ENCODE measurements around the gene KCTD7.
"Not testable (repeated sequence)": the region's sequence is repeated elsewhere in the genome, so short reads cannot be mapped to it uniquely, and the experiment has no call there.

KCTD7 gene

GRCh38 chr7:66628361-66629221 lies at the start of gene KCTD7:
Gene KCTD7 (plus strand): TSS chr7:66628881. CDS start chr7:66629065, 184 bp downstream.
- peak; percentile 91 to 94 (median 91) for DNase-seq (ENCODE audit: low read depth in 2 of 3, low spot score in 1 of 3)

DNA sequence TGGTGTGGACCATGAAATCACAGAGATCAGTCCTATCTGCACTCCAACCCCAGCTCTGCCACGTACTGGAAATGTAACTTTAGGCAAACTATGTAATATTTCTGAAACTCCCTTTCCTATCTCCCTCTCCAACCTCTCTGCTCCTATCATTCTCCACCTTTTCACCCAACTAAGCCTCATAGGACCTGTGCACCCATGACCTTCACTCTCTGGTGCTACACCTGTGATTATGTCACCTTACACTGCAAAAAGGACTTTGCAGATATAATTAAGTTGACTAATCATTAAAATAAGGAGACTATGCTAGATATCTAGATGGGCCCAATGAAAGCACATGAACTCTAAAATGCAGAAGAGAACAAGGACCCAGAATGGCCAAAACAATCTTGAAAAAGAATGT lies 48.3 kb upstream of the KCTD7 start:
- DNase-seq (ENCODE audit: low read depth in 2 of 3, low spot score in 1 of 3), result not testable (repeated sequence)

DNA sequence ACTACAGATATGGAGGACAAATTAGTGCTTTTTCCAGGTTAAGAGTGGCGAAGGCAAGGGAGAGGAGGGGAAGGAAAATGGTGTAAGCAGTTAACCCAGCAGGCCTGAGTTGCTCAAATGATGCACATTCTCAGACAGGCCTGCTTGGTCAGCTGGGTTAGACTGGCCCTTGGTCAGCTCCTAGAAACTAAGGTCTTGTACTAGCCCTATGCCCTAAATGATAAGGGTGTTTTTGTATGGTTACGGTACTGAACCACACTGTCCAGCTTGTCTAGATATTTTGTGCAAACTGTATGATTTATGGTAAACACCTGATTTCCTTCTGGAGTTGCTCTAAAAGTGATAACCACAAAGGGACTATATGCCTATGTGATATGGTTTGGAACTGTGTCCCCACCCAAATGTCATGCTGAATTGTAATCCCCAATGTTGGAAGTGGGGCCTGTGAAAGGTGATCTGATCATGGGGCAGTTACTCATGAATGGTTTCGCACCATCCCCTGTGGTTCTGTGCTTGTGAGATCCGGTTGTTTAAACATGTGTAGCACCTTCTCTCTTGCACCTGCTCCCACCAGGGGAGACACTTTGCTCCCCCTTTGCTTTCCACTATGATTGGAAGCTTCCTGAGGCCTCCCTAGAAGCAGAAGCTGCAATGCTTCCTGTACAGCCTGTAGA lies 45.7 kb upstream of the KCTD7 start:
- DNase-seq (ENCODE audit: low read depth in 2 of 3, low spot score in 1 of 3), result not testable (repeated sequence)

DNA sequence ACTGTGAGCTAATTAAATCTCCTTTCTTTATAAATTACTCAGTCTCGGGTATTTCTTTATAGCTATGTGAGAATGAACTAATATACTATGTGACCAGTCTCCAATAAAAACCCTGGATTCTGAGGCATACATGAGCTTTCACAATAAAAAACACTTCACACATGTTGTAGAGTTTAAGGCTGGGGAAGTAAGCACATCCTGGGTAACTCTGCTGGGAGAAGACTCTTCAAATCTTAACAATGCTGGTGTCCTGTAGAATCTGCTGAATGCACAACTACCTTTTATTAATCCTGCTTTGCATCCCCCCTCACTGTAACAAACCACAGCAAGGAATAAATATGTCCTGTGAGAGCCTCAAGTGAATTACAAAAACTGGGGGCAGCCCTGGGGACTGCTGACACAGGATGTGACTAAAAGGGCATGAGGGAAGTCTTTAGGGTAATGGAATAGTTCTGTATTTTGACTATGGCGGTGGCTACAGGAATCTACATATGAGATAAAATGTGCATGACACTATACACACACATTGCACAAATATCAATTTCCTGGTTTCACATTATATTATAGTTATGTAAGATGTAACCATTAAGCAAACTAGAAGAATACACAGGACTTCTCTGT lies 45.1 kb upstream of the KCTD7 start:
- DNase-seq (ENCODE audit: low read depth in 2 of 3, low spot score in 1 of 3), result no peak

DNA sequence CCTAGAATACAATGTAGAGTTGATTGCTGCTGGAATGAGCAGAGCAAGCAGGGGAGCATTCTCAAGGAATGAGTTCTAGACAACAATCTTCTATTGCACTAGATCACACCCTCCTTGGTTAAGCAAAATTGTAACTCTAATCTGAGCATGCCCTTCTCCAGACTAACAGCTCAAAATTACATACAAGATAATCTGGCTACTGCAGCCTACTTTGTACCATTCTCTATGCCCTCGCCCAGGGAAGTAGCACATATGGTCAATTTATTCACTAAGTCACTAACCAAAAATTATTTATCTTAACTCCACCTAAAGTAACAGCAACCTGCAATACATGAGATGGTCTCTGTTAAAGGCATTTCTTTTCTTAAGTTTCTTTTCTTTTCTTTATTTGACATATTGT lies 42.5 kb upstream of the KCTD7 start:
- no peak for DNase-seq (ENCODE audit: low read depth in 2 of 3, low spot score in 1 of 3)

DNA sequence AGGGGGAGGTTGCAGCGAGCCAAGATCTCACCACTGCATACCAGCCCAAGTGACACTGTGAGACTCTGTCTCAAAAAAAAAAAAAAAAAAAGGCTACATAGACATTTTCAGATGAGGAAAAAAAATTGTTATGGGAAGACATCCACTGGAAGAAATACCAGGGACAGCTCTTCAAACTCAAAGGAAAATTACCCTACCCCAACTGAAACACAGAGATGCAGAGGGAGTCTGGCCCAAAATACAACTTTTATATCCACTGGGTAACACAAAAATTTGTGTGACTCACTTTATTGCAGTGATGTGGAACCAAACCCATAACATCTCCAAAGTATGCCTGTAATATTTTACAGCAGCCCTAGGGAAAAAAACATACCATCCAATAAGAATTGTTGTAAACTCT lies 40.5 kb upstream of the KCTD7 start:
- DNase-seq (ENCODE audit: low read depth in 2 of 3, low spot score in 1 of 3), result not testable (repeated sequence)

DNA sequence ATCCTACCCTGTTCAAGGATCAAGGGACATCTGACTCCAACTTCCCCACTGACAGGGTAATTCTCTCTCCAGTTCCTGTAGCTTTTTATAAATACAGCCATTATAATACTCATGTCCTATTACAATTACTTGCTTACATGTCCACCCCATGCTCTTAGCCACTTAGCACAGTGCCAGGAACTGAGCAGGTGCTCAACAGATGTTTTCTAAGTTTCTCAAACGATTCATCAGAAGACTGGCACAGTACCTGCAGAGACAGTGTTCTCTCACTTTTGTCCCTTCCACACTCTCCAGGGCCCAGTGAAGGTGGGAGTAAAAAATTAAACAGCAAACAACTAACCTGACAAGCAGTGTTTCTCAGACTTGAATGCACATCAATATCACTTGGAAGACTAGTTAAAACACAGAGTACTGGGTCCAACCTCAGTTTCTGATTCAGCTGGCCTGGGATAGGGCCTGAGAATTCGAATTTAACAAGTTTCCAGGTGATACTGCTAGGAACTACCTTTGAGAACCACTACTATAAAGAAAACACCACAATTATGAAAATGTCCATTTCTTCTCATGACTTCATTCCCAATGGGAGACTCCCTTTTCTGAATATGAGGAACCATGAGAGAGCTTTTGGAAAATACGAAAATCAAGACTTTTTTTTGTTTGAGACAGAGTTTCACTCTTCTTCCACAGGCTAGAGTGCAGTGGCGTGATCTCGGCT lies 39.7 kb upstream of the KCTD7 start:
- DNase-seq (ENCODE audit: low read depth in 2 of 3, low spot score in 1 of 3), result not testable (repeated sequence)

- not testable (repeated sequence) for DNase-seq (ENCODE audit: low read depth in 2 of 3, low spot score in 1 of 3)
Measured at GRCh38 chr7:66590302-66591057, 38.2 kb upstream of the KCTD7 start.

DNA sequence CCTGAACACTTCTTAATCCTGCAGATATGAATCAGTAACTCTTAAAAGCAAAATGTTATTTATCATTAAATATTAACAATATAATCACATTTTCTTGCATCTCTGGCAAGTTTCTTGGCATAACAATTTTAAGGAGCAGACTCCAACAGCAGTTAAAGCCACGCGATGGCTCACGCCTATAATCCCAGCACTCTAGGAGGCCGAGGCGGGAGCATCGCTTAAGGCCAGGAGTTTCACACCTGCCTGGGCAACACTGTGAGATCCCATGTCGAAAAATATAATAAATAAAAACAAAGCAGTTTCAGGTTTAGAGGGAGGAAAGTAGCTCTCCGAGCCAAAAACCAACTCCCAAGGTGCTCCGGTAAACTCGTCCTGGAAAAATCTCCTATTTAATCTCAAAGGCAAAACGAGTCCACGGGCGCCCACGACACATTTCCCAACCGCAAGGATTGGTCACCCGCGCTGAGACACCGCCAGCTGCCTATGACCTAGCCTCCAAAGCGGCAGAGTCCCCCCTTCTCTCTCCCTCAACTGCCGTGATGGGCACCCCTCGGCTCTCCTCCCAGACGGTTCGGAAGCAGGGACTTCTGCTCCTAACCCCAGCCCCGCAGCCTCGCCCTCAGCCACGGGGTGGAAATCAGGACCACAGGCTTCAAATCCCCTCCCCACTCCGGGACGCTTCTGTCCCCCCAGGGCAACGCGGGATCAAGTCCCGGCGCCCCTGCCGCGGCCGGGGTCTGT lies 37.5 kb upstream of the KCTD7 start:
- DNase-seq (ENCODE audit: low read depth in 2 of 3, low spot score in 1 of 3), result peak in 1 of 3 donors; percentile 12

DNA sequence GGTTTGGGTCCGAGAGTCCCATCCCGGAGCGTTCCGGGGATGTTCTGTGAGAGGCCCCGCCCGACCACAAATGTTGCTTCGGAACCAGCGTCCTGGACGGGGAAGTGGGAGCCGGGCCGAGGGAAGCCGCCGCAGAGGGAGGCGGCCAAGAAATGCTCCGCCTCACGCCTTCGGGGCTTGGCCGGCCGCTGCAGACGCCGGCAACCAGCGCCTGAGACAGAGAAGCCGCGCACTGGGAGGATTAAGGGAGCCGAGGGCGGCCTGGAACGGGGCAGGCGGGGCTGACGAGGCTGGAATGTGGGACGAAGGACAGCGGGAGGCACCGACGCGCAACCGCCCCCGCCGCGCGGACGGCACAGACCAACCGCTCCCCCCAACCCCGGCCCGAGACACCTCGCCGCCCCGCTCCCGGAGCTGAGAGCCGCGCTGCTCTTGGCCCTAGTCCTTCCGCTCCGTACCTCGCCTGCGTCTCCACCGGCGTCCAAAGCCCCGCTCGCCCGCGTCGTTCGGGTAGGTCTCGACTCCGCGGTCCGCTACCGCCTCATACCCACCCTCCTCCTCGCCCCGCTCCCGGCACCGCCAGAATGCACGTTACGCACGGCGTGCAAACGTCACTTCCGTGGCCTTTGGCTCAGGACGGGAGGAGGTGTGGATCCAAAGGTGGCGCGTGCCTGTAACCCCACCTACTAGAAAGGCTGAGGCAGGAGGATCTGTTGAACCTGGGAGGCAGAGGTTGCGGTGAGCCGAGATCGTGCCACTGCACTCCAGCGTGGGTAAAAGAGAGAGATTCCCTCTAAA lies 36.7 kb upstream of the KCTD7 start:
- peak; percentile 83 to 89 (median 89) for DNase-seq (ENCODE audit: low read depth in 2 of 3, low spot score in 1 of 3)

DNA sequence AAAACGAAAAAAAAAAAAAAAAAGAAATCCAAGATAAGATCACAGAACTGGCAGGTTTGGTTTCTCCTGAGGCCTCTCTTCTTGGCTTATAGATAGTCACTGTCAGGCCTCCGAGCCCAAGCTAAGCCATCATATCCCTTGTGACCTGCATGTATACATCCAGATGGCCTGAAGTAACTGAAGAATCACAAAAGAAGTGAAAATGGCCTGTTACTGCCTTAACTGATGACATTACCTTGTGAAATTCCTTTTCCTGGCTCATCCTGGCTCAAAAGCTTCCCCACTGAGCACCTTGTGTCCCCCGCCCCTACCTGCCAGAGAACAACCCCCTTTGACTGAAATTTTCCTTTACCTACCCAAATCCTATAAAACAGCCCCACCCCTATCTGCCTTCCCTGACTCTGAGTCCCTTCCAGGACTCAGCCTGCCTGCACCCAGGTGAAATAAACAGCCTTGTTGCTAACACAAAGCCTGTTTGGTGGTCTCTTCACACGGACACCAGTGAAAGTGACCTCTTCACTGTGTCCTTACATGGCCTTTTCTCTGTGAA lies 36.0 kb upstream of the KCTD7 start:
- not testable (repeated sequence) for DNase-seq (ENCODE audit: low read depth in 2 of 3, low spot score in 1 of 3)

- not testable (repeated sequence) for DNase-seq (ENCODE audit: low read depth in 2 of 3, low spot score in 1 of 3)
Measured at GRCh38 chr7:66594082-66594481, 34.6 kb upstream of the KCTD7 start.

- DNase-seq (ENCODE audit: low read depth in 2 of 3, low spot score in 1 of 3), result no peak
Measured at GRCh38 chr7:66597461-66597860, 31.2 kb upstream of the KCTD7 start.

- DNase-seq (ENCODE audit: low read depth in 2 of 3, low spot score in 1 of 3), result no peak
Measured at GRCh38 chr7:66602159-66602558, 26.5 kb upstream of the KCTD7 start.

DNA sequence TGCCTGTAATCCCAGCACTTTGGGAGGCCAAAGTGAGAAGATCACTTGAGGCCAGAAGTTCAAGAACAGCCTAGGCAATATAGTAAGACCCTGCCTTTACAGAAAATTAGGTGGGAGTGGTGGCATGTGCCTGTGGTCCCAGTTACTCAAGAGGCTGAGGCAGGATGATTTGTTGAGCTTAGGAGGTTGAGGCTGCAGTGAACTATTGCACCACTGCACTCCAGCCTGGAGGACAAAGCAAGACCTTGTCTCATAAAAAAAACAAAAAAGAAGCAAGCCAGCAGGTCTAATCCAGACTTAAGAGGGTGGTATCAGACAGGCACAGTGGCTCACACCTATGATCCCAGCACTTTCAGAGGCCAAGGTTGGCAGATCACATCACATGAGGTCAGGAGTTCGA lies 24.5 kb upstream of the KCTD7 start:
- no peak for DNase-seq (ENCODE audit: low read depth in 2 of 3, low spot score in 1 of 3)

GRCh38 chr7:66606540-66607291 lies 22.0 kb upstream of the KCTD7 start:
- not testable (repeated sequence) for DNase-seq (ENCODE audit: low read depth in 2 of 3, low spot score in 1 of 3)

- DNase-seq (ENCODE audit: low read depth in 2 of 3, low spot score in 1 of 3), result no peak
Measured at GRCh38 chr7:66609176-66609575, 19.5 kb upstream of the KCTD7 start.

GRCh38 chr7:66614596-66614995 lies 14.1 kb upstream of the KCTD7 start:
- not testable (repeated sequence) for DNase-seq (ENCODE audit: low read depth in 2 of 3, low spot score in 1 of 3)
